Upper lobe of left lung (tissue), 4 donors: Measurements from ENCODE around the gene ZNF200.

ENCODE experiments used
- EP300 ChIP-seq, 4 donors: sonication (generic); formaldehyde crosslinking; IDR thresholded peaks; one replicate each; pipeline ENCODE4 v1.5.1; 2017; ENCODE audit warnings: antibody characterized with exemption in 4 of 4, control low read depth in 2 of 4
- POLR2A ChIP-seq, 4 donors: fragments of 450-650 bp; IDR thresholded peaks; one replicate each; pipeline ENCODE4 v1.5.1; 2016 to 2017; ENCODE audit warnings: antibody characterized with exemption in 4 of 4, mild to moderate bottlenecking in 2 of 4
- POLR2AphosphoS5 ChIP-seq, 2 donors: sonication (generic); formaldehyde crosslinking; IDR thresholded peaks; one replicate each; pipeline ENCODE4 v1.5.1; 2017; ENCODE audit warnings: antibody characterized with exemption in 2 of 2
- TF ChIP-seq, protein P1 (sequence below), 6 experiments: fragments of 450-650 bp in 4 of 6; fragments of 200-600 bp in 2 of 6; sonication (generic) in 2 of 6; IDR thresholded peaks; one replicate each; pipeline ENCODE4 v1.5.1; 2016 to 2019; ENCODE audit warnings: antibody characterized with exemption in 6 of 6

DNA sequence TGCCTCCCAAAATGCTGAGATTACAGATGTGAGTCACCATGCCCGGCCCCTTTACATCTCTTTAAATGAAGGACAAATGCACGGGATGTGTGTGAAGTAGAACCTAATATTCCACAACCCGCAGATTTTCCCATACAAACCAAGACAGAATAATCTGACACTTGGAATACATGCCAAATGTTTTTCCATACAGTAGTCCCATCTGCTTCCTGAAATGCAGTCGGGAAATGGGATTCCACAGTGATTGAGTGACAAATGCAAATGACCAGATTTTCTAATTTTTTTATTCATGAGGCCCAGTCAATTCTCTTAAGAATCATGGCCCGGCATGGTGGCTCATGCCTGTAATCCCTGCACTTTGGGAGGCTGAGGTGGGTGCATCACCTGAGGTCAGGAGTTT lies 6.8 kb upstream of the ZNF200 start:
- no peak for TF ChIP-seq POLR2AphosphoS5 (IDR thresholded peaks at IDR 0.05)
- TF ChIP-seq, protein P1, sequence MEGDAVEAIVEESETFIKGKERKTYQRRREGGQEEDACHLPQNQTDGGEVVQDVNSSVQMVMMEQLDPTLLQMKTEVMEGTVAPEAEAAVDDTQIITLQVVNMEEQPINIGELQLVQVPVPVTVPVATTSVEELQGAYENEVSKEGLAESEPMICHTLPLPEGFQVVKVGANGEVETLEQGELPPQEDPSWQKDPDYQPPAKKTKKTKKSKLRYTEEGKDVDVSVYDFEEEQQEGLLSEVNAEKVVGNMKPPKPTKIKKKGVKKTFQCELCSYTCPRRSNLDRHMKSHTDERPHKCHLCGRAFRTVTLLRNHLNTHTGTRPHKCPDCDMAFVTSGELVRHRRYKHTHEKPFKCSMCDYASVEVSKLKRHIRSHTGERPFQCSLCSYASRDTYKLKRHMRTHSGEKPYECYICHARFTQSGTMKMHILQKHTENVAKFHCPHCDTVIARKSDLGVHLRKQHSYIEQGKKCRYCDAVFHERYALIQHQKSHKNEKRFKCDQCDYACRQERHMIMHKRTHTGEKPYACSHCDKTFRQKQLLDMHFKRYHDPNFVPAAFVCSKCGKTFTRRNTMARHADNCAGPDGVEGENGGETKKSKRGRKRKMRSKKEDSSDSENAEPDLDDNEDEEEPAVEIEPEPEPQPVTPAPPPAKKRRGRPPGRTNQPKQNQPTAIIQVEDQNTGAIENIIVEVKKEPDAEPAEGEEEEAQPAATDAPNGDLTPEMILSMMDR (IDR thresholded peaks at IDR 0.05): no peak
- no peak for TF ChIP-seq POLR2A (IDR thresholded peaks at IDR 0.05)
- no peak for TF ChIP-seq EP300 (IDR thresholded peaks at IDR 0.05)
